ENCODE results near the gene ARHGEF28. TPM values are rescaled to one million over a fixed set of nuclear protein-coding genes. Genes with fewer than 3 reads are reported as not detected.

ARHGEF28 gene
- total and polyA plus RNA-seq, 2 of the 13 experiments (the other 11 are each of a cell fraction or from before 2014, with no cell fraction given), result 17.4 to 34.1 TPM

GRCh38 chr5:73617510-73618279, 8.3 kb upstream of the ARHGEF28 start:
- no peaks in the 10 kb centered on the region for H3K36me3 ChIP-seq (replicated peaks in 1 of 2; ENCODE audit: control insufficient read depth in 1 of 2, insufficient read depth in 2 of 2, low read length in 2 of 2)
- H3K9me3 ChIP-seq (ENCODE audit: low read length), result no peaks in the 10 kb centered on the region
- in situ Hi-C loops (cut with HindIII; ENCODE audit: extremely low pct_ligation_motif_present, low pct_unique_long_range_greater_than_20kb) (no loop called here), intact Hi-C loops (cut with micrococcal nuclease; ENCODE audit: unreplicated experiment) (no loop called here)
- peaks cover 0 to 3% of the 10 kb centered on the region in 2 experiments; a peak in 1 of 5 replicates for H3K27me3 ChIP-seq (ENCODE audit: control insufficient read depth in 1 of 2, insufficient read depth in 2 of 2, low read length in 2 of 2)
- ChIA-PET CTCF (ENCODE audit: low intra/inter-chr PET ratio, low total read pairs) (no interaction called here), POLR2A (interaction anchor here (0.8 to 1.7 kb wide), 5 partner anchors 9 to 112 kb away, joined by 3 to 7 read pairs (median 3); partner anchors contain the start of gene ARHGEF28)
- TSS peak; percentile 74 for BruUV-seq (replicated peaks)
- peak overlapping the region; percentile 93 for H3K4me2 ChIP-seq (ENCODE audit: low read depth, low read length)
- H4K20me1 ChIP-seq (ENCODE audit: insufficient read depth, low read length), result no peaks in the 10 kb centered on the region
- ATAC-seq, result peak; percentile 92
- H3K27ac ChIP-seq (ENCODE audit: extremely low read length, insufficient read depth, low read length), result peak overlapping the region; percentile 56
- H2AFZ ChIP-seq (ENCODE audit: low read length), result peak overlapping the region; percentile 97
- peaks cover 29% of the 10 kb centered on the region for H3K4me1 ChIP-seq (ENCODE audit: insufficient read depth, low read length)
- H3K9ac ChIP-seq (ENCODE audit: insufficient read depth, low read depth, low read length), result peak overlapping the region; percentile 75
- no peaks in the 10 kb centered on the region for H3K79me2 ChIP-seq (ENCODE audit: insufficient read depth, low read length)
- no peak for DNase-seq (ENCODE audit: low spot score)
- H3K4me3 ChIP-seq (replicated peaks in 1 of 3; ENCODE audit: insufficient read depth in 1 of 3, low read depth in 2 of 3, low read length in 3 of 3), result peak overlapping the region; percentile 49 to 81 (median 71)
- WGBS (ENCODE audit: low lambda C conversion rate), result 11% methylated on average over 9 of the region's 9 CpGs
- peak; percentile 62 for FAIRE-seq
- TF ChIP-seq RBAK (CRISPR knock-in tag; IDR thresholded peaks at IDR 0.05) (no peak), ZGPAT (CRISPR knock-in tag; IDR thresholded peaks at IDR 0.05) (peak; percentile 35; the same call in 1 of the 2 replicates), ZFP82 (CRISPR knock-in tag; IDR thresholded peaks at IDR 0.05; ENCODE audit: borderline replicate concordance) (no peak), GZF1 (CRISPR knock-in tag; IDR thresholded peaks at IDR 0.05) (0 out of 2 replicates have a peak, but pooled peaks have one; percentile 57), NCOR1 (IDR thresholded peaks at IDR 0.05; ENCODE audit: borderline replicate concordance, low read length) (no peak), HMG20A (CRISPR knock-in tag; IDR thresholded peaks at IDR 0.05; ENCODE audit: borderline replicate concordance) (no peak), MAX (IDR thresholded peaks at IDR 0.05) (no peak), MEF2D (CRISPR knock-in tag; IDR thresholded peaks at IDR 0.05) (0 out of 2 replicates have a peak, but pooled peaks have one; percentile 39), ZNF83 (CRISPR knock-in tag; IDR thresholded peaks at IDR 0.05; ENCODE audit: borderline replicate concordance) (no peak), AKAP8 (CRISPR knock-in tag; IDR thresholded peaks at IDR 0.05) (no peak), MAFF (IDR thresholded peaks at IDR 0.05; ENCODE audit: low read depth, low read length) (no peak), EED (CRISPR knock-in tag; IDR thresholded peaks at IDR 0.05) (no peak), ZBTB37 (CRISPR knock-in tag; IDR thresholded peaks at IDR 0.05) (no peak), ZNF512B (CRISPR knock-in tag; IDR thresholded peaks at IDR 0.05; ENCODE audit: borderline replicate concordance) (0 out of 2 replicates have a peak, but pooled peaks have one; percentile 50), ZNF770 (CRISPR knock-in tag; IDR thresholded peaks at IDR 0.05) (peak; percentile 28; the same call in 1 of the 2 replicates), POLR2A (IDR thresholded peaks at IDR 0.05; ENCODE audit: insufficient read depth in 1 of 2, low read depth in 2 of 2, low read length in 2 of 2) (peak in 1 of 2 experiments; percentile 36; a peak in 1 of 4 replicates)
